Body of pancreas (tissue), 4 donors: ENCODE measurements around the gene GALNTL6.

ENCODE experiments used
- CTCF ChIP-seq, 7 experiments: fragments of 450-650 bp in 4 of 7; fragments of 200-600 bp in 3 of 7; sonication (generic) in 3 of 7; IDR thresholded peaks; one replicate each; pipeline ENCODE4 v1.5.1; 2016 to 2019; ENCODE audit warnings: antibody characterized with exemption in 7 of 7
- POLR2A ChIP-seq, 3 donors: fragments of 450-650 bp; IDR thresholded peaks; one replicate each; pipeline ENCODE4 v1.6.1; 2016; ENCODE audit warnings: antibody characterized with exemption in 3 of 3, mild to moderate bottlenecking in 2 of 3

- no peak for TF ChIP-seq CTCF (IDR thresholded peaks at IDR 0.05)
- TF ChIP-seq POLR2A (IDR thresholded peaks at IDR 0.05) = no peak
Measured at GRCh38 chr4:171920901-171921300, 107.7 kb downstream of the GALNTL6 start.
